Measurements from ENCODE around the gene TOMT.

DNA sequence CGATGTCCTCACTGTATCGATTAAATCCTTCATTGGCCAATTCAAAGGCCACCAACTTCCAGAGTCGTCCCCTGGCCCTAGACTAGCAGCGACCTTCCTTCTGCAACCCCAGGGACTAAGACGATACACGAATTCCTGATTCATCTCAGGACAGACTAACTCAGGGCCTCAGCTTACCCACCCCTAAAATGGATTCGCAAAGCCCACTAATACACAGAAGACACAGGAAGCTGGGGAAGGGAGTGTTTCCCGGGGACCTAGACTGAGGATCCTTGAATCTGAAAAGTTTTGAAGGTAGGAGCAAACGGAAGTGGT, 3.1 kb upstream of the TOMT start:
- TF ChIP-seq YY1 (IDR thresholded peaks at IDR 0.05; ENCODE audit: insufficient read depth, insufficient read length) (no peak), SUZ12 (IDR thresholded peaks at IDR 0.05; ENCODE audit: extremely low read depth, insufficient read depth, insufficient read length) (no peak)

All from NT2/D1 (cell line).